Adipose tissue (tissue), 3 donors: ENCODE measurements around the gene ANKRD28. TPM values are rescaled to one million over a fixed set of nuclear protein-coding genes. Genes with fewer than 3 reads are reported as not detected.
"Not testable (repeated sequence)": the region's sequence is repeated elsewhere in the genome, so short reads cannot be mapped to it uniquely, and the experiment has no call there.

ENCODE experiments used
- H3K27ac ChIP-seq: one replicate; pipeline ENCODE4 v1.5.1; 2013; ENCODE audit warnings: low read depth, low read length
- WGBS, 3 donors: extraction: QIAGEN DNeasy Blood & Tissue Kit; methylation state at CpG; one replicate each; pipeline ENCODE4 v1.1.7; 2013; 5-methylcytosine and 5-hydroxymethylcytosine counted together
- polyA plus RNA-seq, 3 donors: library from polyadenylated mRNA; stranded (reverse); fragments of 200-250 nt; gene quantifications; one replicate each; pipeline ENCODE4 v1.2.3, GENCODE V29; 2013
- donor health status: healthy with polysubstance abuse.
- donor health status: Bipolar disorder and iron deficiency.
- donor health status: healthy.

ANKRD28 gene
- 10 to 100 TPM in 2 of 3 donors, 1 to 10 TPM in 1; 8.9 to 15.6 (median 10.9) TPM for polyA plus RNA-seq

DNA sequence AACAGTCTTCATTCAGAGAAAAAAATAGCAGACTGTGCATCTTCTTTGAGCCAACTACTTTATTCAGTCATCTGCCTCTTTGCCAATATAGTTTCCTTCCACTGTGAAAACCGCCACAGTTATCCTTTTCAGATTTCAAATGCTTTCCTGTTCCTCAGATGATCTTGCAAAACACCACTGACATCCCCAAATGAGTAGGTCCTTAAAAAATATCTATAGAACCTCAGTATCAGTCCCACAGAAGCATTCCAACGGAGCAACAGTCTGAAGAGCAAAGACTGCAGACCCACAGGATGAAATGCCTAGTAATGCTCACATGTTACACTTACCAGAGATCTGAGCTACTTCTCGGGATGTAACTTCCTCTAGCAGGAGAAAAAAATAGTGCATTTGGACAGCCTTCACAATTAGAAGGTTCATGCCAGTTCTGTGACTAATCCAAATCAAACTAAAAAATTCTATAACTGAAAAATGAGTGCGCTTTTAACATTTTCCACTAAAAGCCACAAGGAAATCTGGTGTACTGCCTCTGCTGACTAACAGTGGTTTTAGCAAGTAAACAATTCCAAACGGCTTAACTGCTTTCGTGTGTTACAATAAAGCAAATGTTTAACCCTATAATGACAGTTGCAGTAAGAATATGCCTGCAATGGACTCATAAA, at the start of gene ANKRD28:
Gene ANKRD28, minus strand, starts transcription at position 338 of the 662 bp plus-strand sequence. CDS start 1,458 bp downstream, outside the sequence.
- H3K27ac ChIP-seq: peak within 1 kb of the TSS; percentile 51
- WGBS, 3 donors: 0 to 3% (median 1%) methylated on average over 6 of the region's 6 CpGs

DNA sequence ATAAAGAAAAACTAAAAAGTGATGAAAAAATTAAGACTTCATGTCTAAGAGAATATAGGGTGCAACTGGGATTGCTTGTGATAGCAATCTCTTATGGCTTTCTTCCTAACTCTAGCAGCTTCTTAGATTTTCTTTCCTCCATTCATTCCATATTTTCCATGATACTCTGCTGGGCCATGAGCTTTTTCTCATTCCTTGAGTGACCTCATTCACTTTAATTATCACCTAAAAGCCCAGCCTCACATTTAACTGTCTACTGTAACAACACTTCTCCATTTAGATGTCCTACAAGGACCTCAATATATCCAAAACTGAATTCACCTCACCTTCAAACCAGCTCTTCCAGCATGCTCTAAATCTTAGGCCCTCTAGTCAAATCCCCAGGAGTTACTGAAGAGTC, 49.5 kb upstream of the ANKRD28 start:
- no peak overlapping the region for H3K27ac ChIP-seq

DNA sequence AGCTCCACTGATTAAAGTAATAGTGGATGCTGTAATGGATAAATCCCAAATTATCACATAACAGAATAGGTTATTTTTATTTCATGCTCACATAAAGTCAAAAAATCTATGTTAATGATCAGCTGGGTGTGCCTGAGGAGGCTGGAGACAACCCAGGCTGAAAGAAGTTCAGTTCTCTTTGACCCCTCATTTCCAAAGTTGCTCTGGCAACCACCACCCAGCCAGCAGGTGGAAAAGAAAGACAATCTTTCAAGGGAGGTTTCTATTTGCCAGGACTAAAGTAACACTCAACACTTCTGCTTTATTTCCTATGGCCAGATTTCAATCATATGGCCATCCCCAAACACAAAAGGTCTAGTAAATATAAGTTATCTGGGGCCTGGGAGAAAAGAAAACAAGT, 48.8 kb upstream of the ANKRD28 start:
- no peak overlapping the region for H3K27ac ChIP-seq

- WGBS, 3 donors: 78 to 86% (median 86%) methylated on average over 3 of the region's 3 CpGs
- H3K27ac ChIP-seq: no peak overlapping the region
These were observed 47.7 kb upstream of the ANKRD28 start for GRCh38 chr3:15845475-15845874.

GRCh38 chr3:15844889-15845288, 47.1 kb upstream of the ANKRD28 start:
- H3K27ac ChIP-seq: no peak overlapping the region
- WGBS, 3 donors: 79 to 91% (median 87%) methylated on average over 3 of the region's 3 CpGs

GRCh38 chr3:15841091-15841973, 43.6 kb upstream of the ANKRD28 start:
- not testable (repeated sequence) for H3K27ac ChIP-seq
- WGBS, 3 donors: 95 to 100% (median 96%) methylated on average over 4 of the region's 4 CpGs

- H3K27ac ChIP-seq: no peak overlapping the region
- WGBS, 3 donors: 90 to 100% (median 96%) methylated on average over 2 of the region's 2 CpGs
These were observed 41.8 kb upstream of the ANKRD28 start for GRCh38 chr3:15839568-15839967.

- 29 to 83% (median 74%) methylated on average over 1 of the region's 1 CpG for WGBS, 3 donors
- H3K27ac ChIP-seq: no peak overlapping the region
These were observed 34.1 kb upstream of the ANKRD28 start for GRCh38 chr3:15831927-15832326.

- 73 to 96% (median 79%) methylated on average over 4 of the region's 4 CpGs for WGBS, 3 donors
These were observed 27.2 kb upstream of the ANKRD28 start for GRCh38 chr3:15825016-15825415.

GRCh38 chr3:15823092-15823491, 25.3 kb upstream of the ANKRD28 start:
- H3K27ac ChIP-seq: no peak overlapping the region
- WGBS, 3 donors: 95 to 98% (median 97%) methylated on average over 7 of the region's 7 CpGs

More at GRCh38 chr3:15825016-15825415, 27.2 kb upstream of the ANKRD28 start:
- no peak overlapping the region for H3K27ac ChIP-seq

DNA sequence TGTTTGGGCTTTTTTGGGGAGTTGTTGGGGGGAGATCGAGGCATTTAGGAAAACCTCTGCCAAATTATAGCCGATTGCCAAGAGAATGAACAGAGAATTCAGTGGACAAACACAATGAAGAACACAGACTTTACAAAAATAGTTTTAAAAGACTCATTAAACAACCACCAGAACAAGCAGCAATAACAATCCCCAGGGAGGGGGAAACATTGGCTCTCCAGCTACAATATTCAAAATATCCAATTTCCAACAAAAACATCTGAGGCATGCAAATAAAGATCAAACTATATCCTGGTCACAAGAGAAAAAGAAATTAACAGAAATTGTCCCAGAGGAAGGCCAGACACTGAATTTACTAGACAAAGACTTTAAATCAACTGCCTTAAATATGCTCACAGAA, 24.5 kb upstream of the ANKRD28 start:
- 52 to 67% (median 53%) methylated on average over 2 of the region's 2 CpGs for WGBS, 3 donors
- no peak overlapping the region for H3K27ac ChIP-seq

DNA sequence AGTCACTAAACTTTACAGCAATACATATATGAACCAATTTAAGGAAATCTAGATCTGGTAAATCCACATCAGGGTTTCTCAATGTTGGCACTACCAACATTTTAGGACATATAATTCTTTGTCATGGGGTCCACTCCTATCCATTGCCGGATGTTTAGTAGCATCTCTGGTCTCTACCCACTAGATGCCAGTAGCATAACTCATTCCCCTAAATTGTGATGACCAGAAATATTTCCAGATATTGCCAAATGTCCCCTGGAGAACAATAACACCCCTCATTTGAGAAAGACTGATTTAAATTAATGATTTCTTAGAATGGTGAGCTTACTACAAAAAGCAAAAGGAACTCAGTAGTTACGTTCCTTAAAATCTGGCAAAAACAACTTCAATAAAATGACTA, 23.1 kb upstream of the ANKRD28 start:
- H3K27ac ChIP-seq: no peak overlapping the region
- WGBS, 3 donors: 69 to 79% (median 77%) methylated on average over 2 of the region's 2 CpGs

- H3K27ac ChIP-seq: no peak overlapping the region
These were observed 21.8 kb upstream of the ANKRD28 start for GRCh38 chr3:15819576-15819975.

GRCh38 chr3:15819043-15819442, 21.3 kb upstream of the ANKRD28 start:
- no peak overlapping the region for H3K27ac ChIP-seq
- 93 to 100% (median 99%) methylated on average over 2 of the region's 2 CpGs for WGBS, 3 donors

DNA sequence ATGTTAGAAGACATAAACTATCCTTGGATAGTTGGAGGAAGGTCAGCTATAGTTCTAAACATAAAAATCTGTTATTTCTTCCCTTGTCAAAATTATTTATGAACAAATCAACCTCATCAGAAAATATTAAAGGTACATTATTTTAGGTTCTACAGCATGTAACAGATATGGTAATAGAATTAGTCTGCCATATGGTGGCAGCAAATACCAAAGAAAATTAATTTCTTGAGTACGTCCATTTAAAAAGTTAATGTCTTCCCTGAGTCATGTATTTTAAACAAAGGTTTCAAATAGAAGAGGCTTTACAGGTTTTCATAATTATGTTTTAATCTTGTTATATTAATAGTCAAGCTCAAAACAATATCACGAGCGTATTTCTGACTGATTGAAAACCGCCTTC, 17.9 kb upstream of the ANKRD28 start:
- WGBS, 3 donors: 27 to 40% (median 31%) methylated on average over 4 of the region's 4 CpGs
- no peak overlapping the region for H3K27ac ChIP-seq

- not testable (repeated sequence) for H3K27ac ChIP-seq
- 94 to 96% (median 95%) methylated on average over 5 of the region's 5 CpGs for WGBS, 3 donors
These were observed 15.3 kb upstream of the ANKRD28 start for GRCh38 chr3:15813079-15813478.

GRCh38 chr3:15812183-15812582, 14.4 kb upstream of the ANKRD28 start:
- WGBS, 3 donors: 74 to 100% (median 97%) methylated on average over 1 of the region's 1 CpG
- no peak overlapping the region for H3K27ac ChIP-seq

DNA sequence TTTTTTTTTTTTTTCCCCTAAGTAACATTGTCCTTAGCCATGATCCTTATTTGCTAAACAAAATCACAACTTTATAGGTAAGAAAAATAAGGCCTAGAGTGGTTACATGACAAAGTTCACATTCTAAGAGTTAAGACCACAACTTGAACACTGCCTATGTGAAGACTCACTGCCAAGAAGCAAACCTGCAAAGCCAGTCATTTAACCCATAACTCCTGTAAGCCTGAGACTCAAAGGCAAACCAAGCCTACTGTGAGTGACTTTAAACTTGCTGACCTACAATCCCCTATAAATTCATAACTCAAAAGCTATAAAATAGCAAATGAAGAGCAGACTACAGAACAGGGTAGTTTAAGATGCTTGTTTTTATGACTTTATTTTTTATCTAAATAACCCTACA, 12.9 kb upstream of the ANKRD28 start:
- no peak overlapping the region for H3K27ac ChIP-seq

DNA sequence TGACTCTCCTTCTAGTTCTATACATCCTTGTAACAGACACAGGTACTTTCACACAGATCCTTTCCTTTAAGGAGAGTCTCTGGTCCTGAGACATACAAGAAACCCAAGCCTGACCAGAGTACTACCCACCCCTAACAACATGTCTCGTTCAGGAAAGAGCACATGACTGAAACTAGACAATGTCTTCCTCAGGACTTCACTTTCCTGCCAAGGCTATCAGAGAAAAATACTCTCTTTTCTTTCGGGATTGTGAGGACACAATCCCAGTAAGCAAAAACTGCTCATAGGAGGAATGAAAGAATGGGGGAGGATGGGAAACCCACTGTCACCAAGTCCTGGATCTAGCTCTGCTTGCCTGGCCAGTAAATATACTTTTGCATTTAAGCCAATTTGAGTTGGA, 11.5 kb upstream of the ANKRD28 start:
- 38 to 65% (median 61%) methylated on average over 2 of the region's 2 CpGs for WGBS, 3 donors
- no peak overlapping the region for H3K27ac ChIP-seq
